HG03135 (cell line): ENCODE measurements around the gene VPS37B.

Experiments used
- ATAC-seq: cut with Tn5 transposase; IDR thresholded peaks from one replicate; pipeline ENCODE4 v1.9.1; 2021; ENCODE audit warnings: mild to moderate bottlenecking, moderate library complexity; ENCODE audit not compliant: unreplicated experiment

VPS37B gene

GRCh38 chr12:122820138-122820537 lies 75.8 kb downstream of the VPS37B start:
- ATAC-seq, result no peak

DNA sequence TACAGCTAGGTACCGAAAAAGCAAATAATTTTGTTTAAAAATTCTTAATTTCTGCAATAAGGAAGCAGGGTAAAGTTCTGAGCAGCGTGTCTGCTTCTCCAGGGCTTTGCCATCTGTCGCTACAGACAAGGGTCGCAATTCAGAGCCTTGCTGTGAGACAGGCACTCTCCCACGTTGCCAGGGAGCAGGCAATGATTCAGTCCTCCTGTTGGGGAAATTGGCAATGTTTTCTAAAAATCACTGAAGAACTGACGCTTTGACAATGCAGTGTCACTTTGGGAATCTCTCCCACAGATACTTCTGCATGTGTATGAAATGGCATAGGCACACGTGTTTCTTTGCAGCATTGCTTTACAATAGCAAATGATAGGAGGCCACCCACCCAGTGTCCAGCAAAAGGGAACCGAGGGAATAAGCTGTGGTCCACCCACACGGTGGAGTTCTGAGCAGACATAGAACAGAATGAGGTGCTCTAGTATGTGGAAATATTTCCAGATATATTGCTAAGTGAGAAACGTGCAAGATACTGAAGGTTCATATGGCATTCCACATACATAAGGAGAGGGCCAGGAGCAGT lies 76.6 kb downstream of the VPS37B start:
- no peak for ATAC-seq
